Measurements from ENCODE around the gene PCAT6. TPM values are rescaled to one million over a fixed set of nuclear protein-coding genes. Genes with fewer than 3 reads are reported as not detected.
A peak's percentile ranks its signal among the peaks of the same experiment; 100 is the strongest.

PCAT6 gene
- total and polyA plus RNA-seq, 2 experiments from 2014 or later, result 7.2 to 28.1 TPM

DNA sequence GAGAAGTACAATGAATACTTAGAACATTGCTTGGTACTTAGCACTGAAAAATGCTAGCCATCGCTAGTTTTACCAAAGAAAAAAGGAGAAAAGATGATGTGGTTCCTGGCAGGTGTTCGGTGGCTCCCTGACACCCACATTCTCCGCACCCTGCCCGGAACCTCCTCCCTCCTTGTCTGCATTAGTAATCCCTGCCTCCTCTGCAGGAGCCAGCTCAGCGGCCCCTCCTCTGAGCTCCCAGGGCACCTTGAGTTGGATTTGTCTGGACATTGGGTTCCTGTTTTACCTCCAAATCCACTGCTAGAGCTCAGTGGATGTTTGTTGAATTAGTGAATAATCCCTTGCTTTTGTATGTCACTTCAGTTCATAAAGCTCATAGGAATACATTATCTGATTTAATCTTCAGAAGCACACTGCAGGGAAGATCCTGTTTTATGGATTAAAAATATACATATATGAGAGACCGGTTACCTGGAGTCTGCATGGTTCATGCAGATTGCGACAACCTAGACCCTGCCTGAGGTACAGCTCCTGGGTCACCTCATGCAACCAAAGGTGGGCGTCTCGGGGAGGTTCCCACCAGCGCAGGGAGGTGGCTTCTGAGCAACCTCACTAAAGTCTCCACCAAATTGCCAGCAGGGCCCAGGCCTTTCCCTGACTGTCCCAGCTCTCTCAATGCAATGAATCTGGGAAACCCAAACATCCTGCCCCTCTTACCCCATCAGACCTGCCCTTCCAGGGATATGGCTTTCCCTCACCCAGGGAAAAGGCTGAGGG is 24.2 kb downstream of the PCAT6 start (continued):
- TF ChIP-seq, protein P1, sequence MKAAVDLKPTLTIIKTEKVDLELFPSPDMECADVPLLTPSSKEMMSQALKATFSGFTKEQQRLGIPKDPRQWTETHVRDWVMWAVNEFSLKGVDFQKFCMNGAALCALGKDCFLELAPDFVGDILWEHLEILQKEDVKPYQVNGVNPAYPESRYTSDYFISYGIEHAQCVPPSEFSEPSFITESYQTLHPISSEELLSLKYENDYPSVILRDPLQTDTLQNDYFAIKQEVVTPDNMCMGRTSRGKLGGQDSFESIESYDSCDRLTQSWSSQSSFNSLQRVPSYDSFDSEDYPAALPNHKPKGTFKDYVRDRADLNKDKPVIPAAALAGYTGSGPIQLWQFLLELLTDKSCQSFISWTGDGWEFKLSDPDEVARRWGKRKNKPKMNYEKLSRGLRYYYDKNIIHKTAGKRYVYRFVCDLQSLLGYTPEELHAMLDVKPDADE (IDR thresholded peaks at IDR 0.05), result no peak
- TF ChIP-seq POLR2AphosphoS5 (IDR thresholded peaks at IDR 0.05; ENCODE audit: low read depth), result no peak

GRCh38 chr1:202835548-202836072 is 24.9 kb downstream of the PCAT6 start:
- ATAC-seq, result peak; percentile 67
- TF ChIP-seq, protein P2, sequence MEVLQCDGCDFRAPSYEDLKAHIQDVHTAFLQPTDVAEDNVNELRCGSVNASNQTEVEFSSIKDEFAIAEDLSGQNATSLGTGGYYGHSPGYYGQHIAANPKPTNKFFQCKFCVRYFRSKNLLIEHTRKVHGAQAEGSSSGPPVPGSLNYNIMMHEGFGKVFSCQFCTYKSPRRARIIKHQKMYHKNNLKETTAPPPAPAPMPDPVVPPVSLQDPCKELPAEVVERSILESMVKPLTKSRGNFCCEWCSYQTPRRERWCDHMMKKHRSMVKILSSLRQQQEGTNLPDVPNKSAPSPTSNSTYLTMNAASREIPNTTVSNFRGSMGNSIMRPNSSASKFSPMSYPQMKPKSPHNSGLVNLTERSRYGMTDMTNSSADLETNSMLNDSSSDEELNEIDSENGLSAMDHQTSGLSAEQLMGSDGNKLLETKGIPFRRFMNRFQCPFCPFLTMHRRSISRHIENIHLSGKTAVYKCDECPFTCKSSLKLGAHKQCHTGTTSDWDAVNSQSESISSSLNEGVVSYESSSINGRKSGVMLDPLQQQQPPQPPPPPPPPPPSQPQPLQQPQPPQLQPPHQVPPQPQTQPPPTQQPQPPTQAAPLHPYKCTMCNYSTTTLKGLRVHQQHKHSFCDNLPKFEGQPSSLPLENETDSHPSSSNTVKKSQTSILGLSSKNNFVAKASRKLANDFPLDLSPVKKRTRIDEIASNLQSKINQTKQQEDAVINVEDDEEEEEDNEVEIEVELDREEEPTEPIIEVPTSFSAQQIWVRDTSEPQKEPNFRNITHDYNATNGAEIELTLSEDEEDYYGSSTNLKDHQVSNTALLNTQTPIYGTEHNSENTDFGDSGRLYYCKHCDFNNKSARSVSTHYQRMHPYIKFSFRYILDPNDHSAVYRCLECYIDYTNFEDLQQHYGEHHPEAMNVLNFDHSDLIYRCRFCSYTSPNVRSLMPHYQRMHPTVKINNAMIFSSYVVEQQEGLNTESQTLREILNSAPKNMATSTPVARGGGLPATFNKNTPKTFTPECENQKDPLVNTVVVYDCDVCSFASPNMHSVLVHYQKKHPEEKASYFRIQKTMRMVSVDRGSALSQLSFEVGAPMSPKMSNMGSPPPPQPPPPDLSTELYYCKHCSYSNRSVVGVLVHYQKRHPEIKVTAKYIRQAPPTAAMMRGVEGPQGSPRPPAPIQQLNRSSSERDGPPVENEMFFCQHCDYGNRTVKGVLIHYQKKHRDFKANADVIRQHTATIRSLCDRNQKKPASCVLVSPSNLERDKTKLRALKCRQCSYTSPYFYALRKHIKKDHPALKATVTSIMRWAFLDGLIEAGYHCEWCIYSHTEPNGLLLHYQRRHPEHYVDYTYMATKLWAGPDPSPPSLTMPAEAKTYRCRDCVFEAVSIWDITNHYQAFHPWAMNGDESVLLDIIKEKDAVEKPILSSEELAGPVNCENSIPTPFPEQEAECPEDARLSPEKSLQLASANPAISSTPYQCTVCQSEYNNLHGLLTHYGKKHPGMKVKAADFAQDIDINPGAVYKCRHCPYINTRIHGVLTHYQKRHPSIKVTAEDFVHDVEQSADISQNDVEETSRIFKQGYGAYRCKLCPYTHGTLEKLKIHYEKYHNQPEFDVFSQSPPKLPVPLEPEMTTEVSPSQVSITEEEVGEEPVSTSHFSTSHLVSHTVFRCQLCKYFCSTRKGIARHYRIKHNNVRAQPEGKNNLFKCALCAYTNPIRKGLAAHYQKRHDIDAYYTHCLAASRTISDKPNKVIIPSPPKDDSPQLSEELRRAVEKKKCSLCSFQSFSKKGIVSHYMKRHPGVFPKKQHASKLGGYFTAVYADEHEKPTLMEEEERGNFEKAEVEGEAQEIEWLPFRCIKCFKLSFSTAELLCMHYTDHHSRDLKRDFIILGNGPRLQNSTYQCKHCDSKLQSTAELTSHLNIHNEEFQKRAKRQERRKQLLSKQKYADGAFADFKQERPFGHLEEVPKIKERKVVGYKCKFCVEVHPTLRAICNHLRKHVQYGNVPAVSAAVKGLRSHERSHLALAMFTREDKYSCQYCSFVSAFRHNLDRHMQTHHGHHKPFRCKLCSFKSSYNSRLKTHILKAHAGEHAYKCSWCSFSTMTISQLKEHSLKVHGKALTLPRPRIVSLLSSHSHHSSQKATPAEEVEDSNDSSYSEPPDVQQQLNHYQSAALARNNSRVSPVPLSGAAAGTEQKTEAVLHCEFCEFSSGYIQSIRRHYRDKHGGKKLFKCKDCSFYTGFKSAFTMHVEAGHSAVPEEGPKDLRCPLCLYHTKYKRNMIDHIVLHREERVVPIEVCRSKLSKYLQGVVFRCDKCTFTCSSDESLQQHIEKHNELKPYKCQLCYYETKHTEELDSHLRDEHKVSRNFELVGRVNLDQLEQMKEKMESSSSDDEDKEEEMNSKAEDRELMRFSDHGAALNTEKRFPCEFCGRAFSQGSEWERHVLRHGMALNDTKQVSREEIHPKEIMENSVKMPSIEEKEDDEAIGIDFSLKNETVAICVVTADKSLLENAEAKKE (CRISPR knock-in tag; IDR thresholded peaks at IDR 0.05), result no peak
- TF ChIP-seq JUNB (IDR thresholded peaks at IDR 0.05; ENCODE audit: unreplicated experiment), result no peak
- no peak for TF ChIP-seq EZH2phosphoT487 (IDR thresholded peaks at IDR 0.05; ENCODE audit: unreplicated experiment)
- TF ChIP-seq, protein P3, sequence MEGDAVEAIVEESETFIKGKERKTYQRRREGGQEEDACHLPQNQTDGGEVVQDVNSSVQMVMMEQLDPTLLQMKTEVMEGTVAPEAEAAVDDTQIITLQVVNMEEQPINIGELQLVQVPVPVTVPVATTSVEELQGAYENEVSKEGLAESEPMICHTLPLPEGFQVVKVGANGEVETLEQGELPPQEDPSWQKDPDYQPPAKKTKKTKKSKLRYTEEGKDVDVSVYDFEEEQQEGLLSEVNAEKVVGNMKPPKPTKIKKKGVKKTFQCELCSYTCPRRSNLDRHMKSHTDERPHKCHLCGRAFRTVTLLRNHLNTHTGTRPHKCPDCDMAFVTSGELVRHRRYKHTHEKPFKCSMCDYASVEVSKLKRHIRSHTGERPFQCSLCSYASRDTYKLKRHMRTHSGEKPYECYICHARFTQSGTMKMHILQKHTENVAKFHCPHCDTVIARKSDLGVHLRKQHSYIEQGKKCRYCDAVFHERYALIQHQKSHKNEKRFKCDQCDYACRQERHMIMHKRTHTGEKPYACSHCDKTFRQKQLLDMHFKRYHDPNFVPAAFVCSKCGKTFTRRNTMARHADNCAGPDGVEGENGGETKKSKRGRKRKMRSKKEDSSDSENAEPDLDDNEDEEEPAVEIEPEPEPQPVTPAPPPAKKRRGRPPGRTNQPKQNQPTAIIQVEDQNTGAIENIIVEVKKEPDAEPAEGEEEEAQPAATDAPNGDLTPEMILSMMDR (conservative IDR thresholded peaks at IDR 0.05; ENCODE audit: low read depth in 2 of 2), result no peak
- no peak for TF ChIP-seq NANOG (IDR thresholded peaks at IDR 0.05; ENCODE audit: borderline replicate concordance)
- TF ChIP-seq, protein P4, sequence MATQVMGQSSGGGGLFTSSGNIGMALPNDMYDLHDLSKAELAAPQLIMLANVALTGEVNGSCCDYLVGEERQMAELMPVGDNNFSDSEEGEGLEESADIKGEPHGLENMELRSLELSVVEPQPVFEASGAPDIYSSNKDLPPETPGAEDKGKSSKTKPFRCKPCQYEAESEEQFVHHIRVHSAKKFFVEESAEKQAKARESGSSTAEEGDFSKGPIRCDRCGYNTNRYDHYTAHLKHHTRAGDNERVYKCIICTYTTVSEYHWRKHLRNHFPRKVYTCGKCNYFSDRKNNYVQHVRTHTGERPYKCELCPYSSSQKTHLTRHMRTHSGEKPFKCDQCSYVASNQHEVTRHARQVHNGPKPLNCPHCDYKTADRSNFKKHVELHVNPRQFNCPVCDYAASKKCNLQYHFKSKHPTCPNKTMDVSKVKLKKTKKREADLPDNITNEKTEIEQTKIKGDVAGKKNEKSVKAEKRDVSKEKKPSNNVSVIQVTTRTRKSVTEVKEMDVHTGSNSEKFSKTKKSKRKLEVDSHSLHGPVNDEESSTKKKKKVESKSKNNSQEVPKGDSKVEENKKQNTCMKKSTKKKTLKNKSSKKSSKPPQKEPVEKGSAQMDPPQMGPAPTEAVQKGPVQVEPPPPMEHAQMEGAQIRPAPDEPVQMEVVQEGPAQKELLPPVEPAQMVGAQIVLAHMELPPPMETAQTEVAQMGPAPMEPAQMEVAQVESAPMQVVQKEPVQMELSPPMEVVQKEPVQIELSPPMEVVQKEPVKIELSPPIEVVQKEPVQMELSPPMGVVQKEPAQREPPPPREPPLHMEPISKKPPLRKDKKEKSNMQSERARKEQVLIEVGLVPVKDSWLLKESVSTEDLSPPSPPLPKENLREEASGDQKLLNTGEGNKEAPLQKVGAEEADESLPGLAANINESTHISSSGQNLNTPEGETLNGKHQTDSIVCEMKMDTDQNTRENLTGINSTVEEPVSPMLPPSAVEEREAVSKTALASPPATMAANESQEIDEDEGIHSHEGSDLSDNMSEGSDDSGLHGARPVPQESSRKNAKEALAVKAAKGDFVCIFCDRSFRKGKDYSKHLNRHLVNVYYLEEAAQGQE (IDR thresholded peaks at IDR 0.05; ENCODE audit: unreplicated experiment), result no peak
- no peak for TF ChIP-seq ZNF114 (CRISPR knock-in tag; IDR thresholded peaks at IDR 0.05)
- no peak for TF ChIP-seq EZH2 (IDR thresholded peaks at IDR 0.05; ENCODE audit: low read depth, unreplicated experiment)
- no peak for TF ChIP-seq CREB1 (CRISPR knock-in tag; IDR thresholded peaks at IDR 0.05; ENCODE audit: low read depth)
- TF ChIP-seq ZNF331 (CRISPR knock-in tag; IDR thresholded peaks at IDR 0.05; ENCODE audit: low read depth), result no peak

More at GRCh38 chr1:202835548-202836072, 24.9 kb downstream of the PCAT6 start:
- H3K36me3 ChIP-seq (ENCODE audit: insufficient read depth), result no peaks in the 10 kb centered on the region
- no peak overlapping the region for H2AFZ ChIP-seq
- no peaks in the 10 kb centered on the region; the same call in 1 of the 2 replicates for H3K9me2 ChIP-seq (ENCODE audit: insufficient read depth)
- no peak for DNase-seq (ENCODE audit: low spot score)
- no peak overlapping the region for H3K4me2 ChIP-seq
- H3K27me3 Mint-ChIP-seq (ENCODE audit: insufficient read depth, low read depth, poor library complexity), result peaks cover 6% of the 10 kb centered on the region
- H3K9me3 Mint-ChIP-seq, result no peaks in the 10 kb centered on the region
- H3K27ac Mint-ChIP-seq, result no peak overlapping the region
- peaks cover 21% of the 10 kb centered on the region for H3K4me1 Mint-ChIP-seq
- no peak overlapping the region for H3K27ac ChIP-seq (ENCODE audit: low read depth)
- H4K20me1 ChIP-seq (replicated peaks; ENCODE audit: insufficient read depth), result no peaks in the 10 kb centered on the region
- H3K79me2 ChIP-seq (replicated peaks; ENCODE audit: insufficient read depth), result no peaks in the 10 kb centered on the region
- no peaks in the 10 kb centered on the region for H3K36me3 Mint-ChIP-seq (ENCODE audit: low read depth)
- H3F3A ChIP-seq (replicated peaks; ENCODE audit: low read depth), result no peaks in the 10 kb centered on the region
- H3K27me3 ChIP-seq (ENCODE audit: insufficient read depth), result no peaks in the 10 kb centered on the region
- no peak overlapping the region for H3K4me3 ChIP-seq
- H3K4me1 ChIP-seq (ENCODE audit: insufficient read depth), result peaks cover 4% of the 10 kb centered on the region; the same call in 1 of the 2 replicates
- H3K4me3 Mint-ChIP-seq, result no peak overlapping the region
